NCI-H2171 (cell line): ENCODE measurements around the gene DDIAS.
"Not testable (repeated sequence)": the region's sequence is repeated elsewhere in the genome, so short reads cannot be mapped to it uniquely, and the experiment has no call there.

ENCODE experiments used
- DNase-seq: peaks from one replicate; lab custom pipeline; 2025; lab: John Stamatoyannopoulos, UW

DDIAS gene, protein sequence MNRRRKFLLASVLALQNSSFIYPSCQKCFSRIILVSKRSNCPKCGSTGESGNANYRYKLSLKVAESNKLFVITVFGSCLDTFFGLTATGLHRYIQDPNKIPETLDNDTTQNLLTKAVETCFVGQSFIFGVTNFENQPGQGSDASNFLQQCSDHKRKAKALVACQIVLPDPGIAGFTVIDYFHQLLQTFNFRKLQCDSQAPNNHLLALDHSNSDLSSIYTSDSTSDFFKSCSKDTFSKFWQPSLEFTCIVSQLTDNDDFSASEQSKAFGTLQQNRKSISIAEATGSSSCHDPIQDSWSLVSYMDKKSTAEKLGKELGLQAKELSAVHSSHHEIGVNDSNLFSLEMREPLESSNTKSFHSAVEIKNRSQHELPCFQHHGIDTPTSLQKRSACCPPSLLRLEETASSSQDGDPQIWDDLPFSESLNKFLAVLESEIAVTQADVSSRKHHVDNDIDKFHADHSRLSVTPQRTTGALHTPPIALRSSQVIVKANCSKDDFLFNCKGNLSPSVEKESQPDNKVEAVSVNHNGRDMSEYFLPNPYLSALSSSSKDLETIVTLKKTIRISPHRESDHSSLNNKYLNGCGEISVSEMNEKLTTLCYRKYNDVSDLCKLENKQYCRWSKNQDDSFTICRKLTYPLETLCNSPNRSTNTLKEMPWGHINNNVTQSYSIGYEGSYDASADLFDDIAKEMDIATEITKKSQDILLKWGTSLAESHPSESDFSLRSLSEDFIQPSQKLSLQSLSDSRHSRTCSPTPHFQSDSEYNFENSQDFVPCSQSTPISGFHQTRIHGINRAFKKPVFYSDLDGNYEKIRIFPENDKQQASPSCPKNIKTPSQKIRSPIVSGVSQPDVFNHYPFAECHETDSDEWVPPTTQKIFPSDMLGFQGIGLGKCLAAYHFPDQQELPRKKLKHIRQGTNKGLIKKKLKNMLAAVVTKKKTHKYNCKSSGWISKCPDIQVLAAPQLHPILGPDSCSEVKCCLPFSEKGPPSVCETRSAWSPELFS

DNA sequence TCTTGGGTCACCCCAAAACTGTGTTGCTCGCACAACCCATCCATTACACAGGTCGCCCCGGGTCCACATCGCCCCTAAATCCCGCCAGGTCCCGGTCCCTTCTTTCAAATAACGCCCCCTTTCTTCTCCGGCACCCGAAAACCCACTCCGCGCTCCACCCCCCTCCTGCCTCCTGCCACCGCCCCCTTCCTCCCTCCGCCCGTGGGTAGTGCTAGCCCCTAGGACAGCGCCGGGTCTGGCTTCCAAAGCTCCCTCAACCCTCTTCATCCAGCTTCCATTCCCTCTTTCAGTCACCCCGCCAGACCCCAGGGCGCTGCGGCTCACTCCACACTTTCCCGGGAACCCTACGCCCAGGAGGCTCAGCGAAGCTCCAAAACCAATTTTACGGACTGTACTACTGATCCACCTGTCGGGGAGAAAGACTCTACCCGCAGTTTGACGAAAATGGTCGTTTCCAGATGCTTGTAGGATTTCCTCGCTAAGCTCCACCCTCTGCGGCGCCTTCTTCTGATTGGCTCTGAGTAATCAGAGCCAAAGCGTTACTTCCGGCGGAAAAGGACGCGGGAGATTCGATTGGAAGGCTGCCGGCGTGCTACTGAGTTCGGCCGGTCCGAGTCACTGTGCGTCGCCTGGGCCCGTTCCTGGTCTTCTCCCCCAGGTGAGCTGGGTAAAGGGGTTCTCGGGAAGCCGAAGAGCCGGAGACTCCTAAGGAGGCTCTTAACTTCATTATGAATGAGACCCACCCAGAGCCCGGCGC lies at the start of gene DDIAS:
Gene DDIAS (plus strand): TSS at position 572 of the 757 bp plus-strand sequence. CDS start 13,003 bp downstream, outside the sequence.
- DNase-seq: peak; percentile 88

DNA sequence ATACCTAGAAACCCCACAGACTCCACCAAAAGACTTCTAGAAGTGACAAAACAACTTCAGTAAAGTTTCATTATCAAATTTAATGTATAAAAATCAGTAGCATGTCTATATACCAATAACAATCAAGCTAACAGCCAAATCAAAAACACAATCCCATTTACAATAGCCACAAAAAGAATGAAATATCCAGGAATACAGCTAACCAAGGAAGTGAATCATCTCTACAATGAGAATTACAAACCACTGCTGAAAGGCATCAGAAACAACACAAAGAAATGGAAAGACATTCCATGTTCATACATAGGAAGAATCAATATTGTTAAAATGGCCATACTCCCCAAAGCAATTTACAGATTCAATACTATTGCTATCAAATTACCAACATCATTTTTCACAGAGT lies 47.3 kb upstream of the DDIAS start:
- DNase-seq: no peak

- not testable (repeated sequence) for DNase-seq
Observed at GRCh38 chr11:82854916-82855315, 46.6 kb upstream of the DDIAS start.

GRCh38 chr11:82855616-82856015 lies 45.9 kb upstream of the DDIAS start:
- DNase-seq: no peak

- DNase-seq: no peak
Observed at GRCh38 chr11:82857145-82857544, 44.4 kb upstream of the DDIAS start.

GRCh38 chr11:82858133-82858532 lies 43.4 kb upstream of the DDIAS start:
- DNase-seq: no peak

DNA sequence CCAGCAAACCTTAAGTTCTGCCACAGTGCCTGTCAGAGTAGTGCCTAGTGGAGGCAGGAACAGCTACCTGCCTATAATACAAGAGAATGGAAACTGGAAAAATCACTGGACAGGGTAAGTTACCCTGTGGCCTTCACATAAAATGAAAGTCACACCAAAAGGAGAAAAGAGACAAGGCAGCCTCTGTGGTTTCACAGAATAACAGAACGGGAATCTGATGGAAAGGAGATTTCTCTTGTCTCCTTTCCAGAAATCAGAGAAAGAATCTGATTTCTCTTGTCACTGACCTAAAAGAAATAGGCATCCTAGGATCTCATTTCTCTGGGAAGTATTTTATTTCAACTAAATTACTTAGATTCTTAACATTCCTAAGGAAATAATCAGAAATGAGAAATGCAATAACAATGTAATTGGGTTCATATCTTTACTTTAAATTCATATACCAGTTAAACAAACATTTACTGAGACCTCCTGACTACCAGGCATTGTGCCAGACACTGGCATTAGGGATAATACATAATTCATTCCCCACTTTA lies 42.9 kb upstream of the DDIAS start:
- DNase-seq: no peak

DNA sequence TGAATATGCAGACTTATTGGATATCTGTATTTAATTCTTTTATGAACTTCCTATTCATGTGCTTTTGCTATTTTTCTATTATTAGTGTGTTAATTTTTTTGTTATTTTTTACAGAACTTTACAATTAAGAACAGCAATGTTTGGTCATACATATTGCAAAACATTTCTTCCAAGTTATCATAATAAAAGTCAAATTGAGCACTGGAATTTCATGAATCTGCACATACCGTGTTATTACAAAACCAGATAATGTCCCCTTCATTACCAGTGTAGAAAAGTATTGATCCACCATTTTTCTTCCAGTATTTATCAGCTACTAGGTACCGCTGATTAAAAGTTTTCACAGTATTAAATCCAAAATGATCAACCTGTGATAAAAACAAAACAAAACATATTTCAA lies 41.8 kb upstream of the DDIAS start:
- no peak for DNase-seq

DNA sequence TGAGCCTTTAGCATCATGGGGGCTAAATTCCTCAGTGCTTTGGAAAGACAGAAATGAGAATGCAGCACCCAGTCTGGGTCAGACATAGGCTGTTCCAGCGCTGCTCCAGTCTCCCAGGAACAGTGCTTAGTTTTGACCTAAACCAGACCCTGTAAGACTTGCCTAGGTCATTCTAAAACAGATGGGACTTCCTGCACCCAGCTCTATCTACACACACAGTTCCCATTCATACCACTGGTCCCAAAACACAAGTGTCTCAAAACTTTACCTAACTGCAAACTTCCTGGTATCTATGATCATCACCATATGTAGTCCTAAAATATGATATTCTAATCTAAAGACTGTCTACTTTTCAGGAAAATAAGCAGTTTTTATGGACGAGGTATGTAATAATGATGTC lies 39.2 kb upstream of the DDIAS start:
- no peak for DNase-seq

- DNase-seq: no peak
Observed at GRCh38 chr11:82863209-82863608, 38.3 kb upstream of the DDIAS start.

DNA sequence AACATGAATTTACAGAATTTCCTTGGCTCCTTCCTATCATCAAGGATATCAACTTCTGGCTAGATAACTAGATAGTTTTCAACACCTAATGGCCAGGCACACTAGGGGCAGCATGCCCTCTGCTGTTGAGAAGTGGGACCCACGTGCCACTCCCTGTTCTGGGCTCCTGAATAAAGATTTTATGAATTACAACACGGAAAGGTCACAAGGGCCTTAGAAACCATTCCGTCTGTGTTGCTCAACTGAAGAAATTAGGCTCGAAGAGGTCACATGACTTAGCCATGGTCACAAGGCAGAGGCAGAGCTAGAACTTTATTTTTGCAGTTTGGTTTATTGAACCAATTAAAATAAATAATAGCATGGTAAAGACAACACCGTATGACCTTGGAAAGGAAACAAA lies 37.3 kb upstream of the DDIAS start:
- DNase-seq: no peak

DNA sequence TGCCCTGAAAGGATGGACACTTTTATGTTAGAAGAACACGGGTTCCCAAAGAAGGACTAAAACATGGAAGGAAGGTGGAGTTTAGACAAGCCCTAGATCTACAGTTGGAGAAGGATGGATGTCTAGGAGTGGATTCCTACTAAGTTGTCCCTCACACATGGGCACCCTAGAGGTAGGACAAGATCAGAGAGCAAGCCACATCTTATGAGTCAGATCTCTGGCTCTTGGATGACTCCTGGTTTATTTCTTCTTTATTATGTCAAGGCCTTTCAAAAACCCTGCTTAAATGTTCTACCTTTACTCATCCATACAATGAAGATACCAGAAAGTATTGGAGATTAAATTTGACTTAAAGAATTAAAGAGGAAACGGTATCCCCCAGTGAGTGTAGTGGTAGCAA lies 35.7 kb upstream of the DDIAS start:
- no peak for DNase-seq

GRCh38 chr11:82867495-82868082 lies 33.9 kb upstream of the DDIAS start:
- DNase-seq: peak; percentile 39

- no peak for DNase-seq
Observed at GRCh38 chr11:82869657-82870056, 31.9 kb upstream of the DDIAS start.

- DNase-seq: no peak
Observed at GRCh38 chr11:82871646-82872045, 29.9 kb upstream of the DDIAS start.

- no peak for DNase-seq
Observed at GRCh38 chr11:82872377-82873150, 29.0 kb upstream of the DDIAS start.

- no peak for DNase-seq
Observed at GRCh38 chr11:82873919-82874333, 27.6 kb upstream of the DDIAS start.

GRCh38 chr11:82874646-82875523 lies 26.7 kb upstream of the DDIAS start:
- no peak for DNase-seq

DNA sequence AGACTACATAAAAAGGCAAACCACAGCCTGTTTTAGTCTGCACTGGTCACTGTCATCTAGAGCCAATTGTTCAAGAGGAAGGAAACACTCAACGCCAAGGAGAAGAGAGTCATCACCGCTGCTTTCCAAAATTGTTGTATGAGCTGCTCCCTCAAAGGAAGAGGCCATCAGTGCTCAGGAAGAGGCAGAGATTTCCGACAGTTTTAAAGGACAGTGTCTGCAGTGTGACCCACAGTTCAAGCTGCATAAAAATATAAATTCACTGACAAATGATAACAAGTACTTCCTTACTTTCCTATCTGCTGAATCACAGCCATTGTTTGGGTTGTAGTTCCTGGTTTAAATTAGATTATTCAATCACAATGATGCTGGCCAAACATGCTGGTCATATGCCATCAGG lies 17.7 kb upstream of the DDIAS start:
- no peak for DNase-seq
